ENCODE measurements around the gene AGBL4. TPM values are rescaled to one million over a fixed set of nuclear protein-coding genes. Genes with fewer than 3 reads are reported as not detected.
"Not testable (repeated sequence)": the region's sequence is repeated elsewhere in the genome, so short reads cannot be mapped to it uniquely, and the experiment has no call there.

Gene AGBL4
- total and polyA plus RNA-seq, 10 donors = 0.05 to 1.8 (median 0.32) TPM; not detected in 1

GRCh38 chr1:49765034-49765433 lies 258.7 kb downstream of the AGBL4 start:
- no peak overlapping the region for H3K4me3 ChIP-seq
- no peaks in the 10 kb centered on the region for H3K4me1 ChIP-seq
- peaks cover 0 to 37% (median 21%) of the 10 kb centered on the region in 8 donors for H3K9me3 ChIP-seq
- no peak for TF ChIP-seq POLR2A (IDR thresholded peaks at IDR 0.05)
- no peak for TF ChIP-seq CTCF (IDR thresholded peaks at IDR 0.05 in 8 of 11, conservative IDR thresholded peaks at IDR 0.05 in 3 of 11)
- no peak for TF ChIP-seq POLR2AphosphoS5 (IDR thresholded peaks at IDR 0.05)
- 51 to 62% (median 55%) methylated on average over 3 of the region's 3 CpGs for WGBS, 5 donors
- no peak for DNase-seq
- no peaks in the 10 kb centered on the region for H3K36me3 ChIP-seq
- no peaks in the 10 kb centered on the region for H3K27me3 ChIP-seq (replicated peaks in 1 of 7)
- H3K27ac ChIP-seq = no peak overlapping the region
- intact Hi-C loops (cut with DNase I; ENCODE audit: low total_unique reads) = no loop called here

- intact Hi-C loops (cut with DNase I; ENCODE audit: low total_unique reads); H3K4me3 ChIP-seq; H3K36me3 ChIP-seq; H3K4me1 ChIP-seq; H3K27ac ChIP-seq; H3K27me3 ChIP-seq (replicated peaks in 1 of 7): not testable (repeated sequence)
- DNase-seq = peak; percentile 31
- WGBS, 5 donors = 88 to 95% (median 91%) methylated on average over 9 of the region's 9 CpGs
- peaks cover 0 to 51% (median 24%) of the 10 kb centered on the region in 8 donors for H3K9me3 ChIP-seq
Observed at GRCh38 chr1:49738118-49738517, 285.6 kb downstream of the AGBL4 start.

- no peak overlapping the region for H3K27ac ChIP-seq
- TF ChIP-seq POLR2A (IDR thresholded peaks at IDR 0.05) (no peak), POLR2AphosphoS5 (IDR thresholded peaks at IDR 0.05) (no peak), CTCF (IDR thresholded peaks at IDR 0.05 in 8 of 11, conservative IDR thresholded peaks at IDR 0.05 in 3 of 11) (no peak)
- no peak overlapping the region for H3K4me3 ChIP-seq
- WGBS, 5 donors = 14 to 40% (median 17%) methylated on average over 1 of the region's 1 CpG
- DNase-seq = no peak
- no peaks in the 10 kb centered on the region for H3K27me3 ChIP-seq (replicated peaks in 1 of 7)
- H3K9me3 ChIP-seq = peaks cover 0 to 27% (median 13%) of the 10 kb centered on the region in 8 donors
- intact Hi-C loops (cut with DNase I; ENCODE audit: low total_unique reads) = no loop called here
- no peaks in the 10 kb centered on the region for H3K36me3 ChIP-seq
- H3K4me1 ChIP-seq = no peaks in the 10 kb centered on the region
Observed at GRCh38 chr1:49728377-49728776, 295.4 kb downstream of the AGBL4 start.

GRCh38 chr1:49723662-49724061 lies 300.1 kb downstream of the AGBL4 start:
- no peak for DNase-seq
- no peak for TF ChIP-seq POLR2A (IDR thresholded peaks at IDR 0.05)
- TF ChIP-seq POLR2AphosphoS5 (IDR thresholded peaks at IDR 0.05) = no peak
- WGBS, 5 donors = 90 to 100% (median 95%) methylated on average over 1 of the region's 1 CpG

GRCh38 chr1:49694251-49694827 lies 329.4 kb downstream of the AGBL4 start:
- DNase-seq = no peak
- H3K27ac ChIP-seq = no peak overlapping the region
- TF ChIP-seq POLR2A (IDR thresholded peaks at IDR 0.05) (no peak), CTCF (IDR thresholded peaks at IDR 0.05 in 8 of 11, conservative IDR thresholded peaks at IDR 0.05 in 3 of 11) (no peak)
- intact Hi-C loops (cut with DNase I; ENCODE audit: low total_unique reads) = no loop called here
- H3K9me3 ChIP-seq = peaks cover 0 to 6% (median under 1%) of the 10 kb centered on the region in 8 donors
- no peaks in the 10 kb centered on the region for H3K4me1 ChIP-seq
- 59 to 75% (median 64%) methylated on average over 4 of the region's 4 CpGs for whole genome bisulfite sequencing, 5 donors
- no peaks in the 10 kb centered on the region for H3K36me3 ChIP-seq
- H3K4me3 ChIP-seq = no peak overlapping the region
- H3K27me3 ChIP-seq (replicated peaks in 1 of 7) = no peaks in the 10 kb centered on the region

More at GRCh38 chr1:49723662-49724061, 300.1 kb downstream of the AGBL4 start:
- Histone ChIP-seq H3K4me3 (no peak overlapping the region), H3K4me1 (no peaks in the 10 kb centered on the region), H3K27ac (no peak overlapping the region), H3K9me3 (peaks cover 0 to 3% (median 0%) of the 10 kb centered on the region in 8 donors), H3K27me3 (replicated peaks in 1 of 7) (no peaks in the 10 kb centered on the region), H3K36me3 (no peaks in the 10 kb centered on the region)
- intact Hi-C loops (cut with DNase I; ENCODE audit: low total_unique reads) = no loop called here
